SK-N-SH treated with all-trans-retinoic acid at 6 μM for 48 hours (cell line): ENCODE measurements around the gene TANGO2.

ENCODE experiments used
- ARNTL ChIP-seq: fragments of 450-650 bp; formaldehyde crosslinking; IDR thresholded peaks from 2 replicates; pipeline ENCODE4 v1.5.0; 2020; ENCODE audit warnings: low read depth, mild to moderate bottlenecking, moderate library complexity, borderline replicate concordance
- GLIS3 ChIP-seq: fragments of 250-450 bp; sonication (Bioruptor Pico); IDR thresholded peaks from 2 replicates; pipeline ENCODE4 v1.5.0; 2020; ENCODE audit warnings: mild to moderate bottlenecking, moderate library complexity
- PPARA ChIP-seq: fragments of 250-450 bp; sonication (Bioruptor Pico); IDR thresholded peaks from 2 replicates; pipeline ENCODE4 v1.5.0; 2020; ENCODE audit warnings: mild to moderate bottlenecking, borderline replicate concordance
- SNAI2 ChIP-seq: fragments of 250-450 bp; sonication (Bioruptor Pico); IDR thresholded peaks from 2 replicates; pipeline ENCODE4 v1.5.0; 2020; ENCODE audit warnings: mild to moderate bottlenecking, moderate library complexity
- TCF4 ChIP-seq: fragments of 250-450 bp; sonication (Bioruptor Pico); IDR thresholded peaks from 2 replicates; pipeline ENCODE4 v1.8.0; 2021; ENCODE audit warnings: mild to moderate bottlenecking, moderate library complexity, borderline replicate concordance
- ZFP3 ChIP-seq: fragments of 250-450 bp; sonication (Bioruptor Pico); IDR thresholded peaks from 2 replicates; pipeline ENCODE4 v1.5.0; 2020; ENCODE audit warnings: mild to moderate bottlenecking, moderate library complexity
- ZFP30 ChIP-seq: fragments of 450-650 bp; formaldehyde crosslinking; IDR thresholded peaks from 2 replicates; pipeline ENCODE4 v1.5.0; 2022; ENCODE audit warnings: mild to moderate bottlenecking, moderate library complexity
- TF ChIP-seq, protein P1 (sequence below): fragments of 250-450 bp; sonication (Bioruptor Pico); IDR thresholded peaks from 2 replicates; pipeline ENCODE4 v1.8.0; 2021; ENCODE audit warnings: low read depth, mild to moderate bottlenecking, moderate library complexity, borderline replicate concordance
- TF ChIP-seq, protein P2 (sequence below): fragments of 250-450 bp; sonication (Bioruptor Pico); IDR thresholded peaks from 2 replicates; pipeline ENCODE4 v1.8.0; 2020; ENCODE audit warnings: mild to moderate bottlenecking, moderate library complexity, borderline replicate concordance
- TF ChIP-seq, protein P3 (sequence below): fragments of 250-450 bp; sonication (Bioruptor Pico); IDR thresholded peaks from 2 replicates; pipeline ENCODE4 v1.5.1; 2021; ENCODE audit warnings: mild to moderate bottlenecking, moderate library complexity

DNA sequence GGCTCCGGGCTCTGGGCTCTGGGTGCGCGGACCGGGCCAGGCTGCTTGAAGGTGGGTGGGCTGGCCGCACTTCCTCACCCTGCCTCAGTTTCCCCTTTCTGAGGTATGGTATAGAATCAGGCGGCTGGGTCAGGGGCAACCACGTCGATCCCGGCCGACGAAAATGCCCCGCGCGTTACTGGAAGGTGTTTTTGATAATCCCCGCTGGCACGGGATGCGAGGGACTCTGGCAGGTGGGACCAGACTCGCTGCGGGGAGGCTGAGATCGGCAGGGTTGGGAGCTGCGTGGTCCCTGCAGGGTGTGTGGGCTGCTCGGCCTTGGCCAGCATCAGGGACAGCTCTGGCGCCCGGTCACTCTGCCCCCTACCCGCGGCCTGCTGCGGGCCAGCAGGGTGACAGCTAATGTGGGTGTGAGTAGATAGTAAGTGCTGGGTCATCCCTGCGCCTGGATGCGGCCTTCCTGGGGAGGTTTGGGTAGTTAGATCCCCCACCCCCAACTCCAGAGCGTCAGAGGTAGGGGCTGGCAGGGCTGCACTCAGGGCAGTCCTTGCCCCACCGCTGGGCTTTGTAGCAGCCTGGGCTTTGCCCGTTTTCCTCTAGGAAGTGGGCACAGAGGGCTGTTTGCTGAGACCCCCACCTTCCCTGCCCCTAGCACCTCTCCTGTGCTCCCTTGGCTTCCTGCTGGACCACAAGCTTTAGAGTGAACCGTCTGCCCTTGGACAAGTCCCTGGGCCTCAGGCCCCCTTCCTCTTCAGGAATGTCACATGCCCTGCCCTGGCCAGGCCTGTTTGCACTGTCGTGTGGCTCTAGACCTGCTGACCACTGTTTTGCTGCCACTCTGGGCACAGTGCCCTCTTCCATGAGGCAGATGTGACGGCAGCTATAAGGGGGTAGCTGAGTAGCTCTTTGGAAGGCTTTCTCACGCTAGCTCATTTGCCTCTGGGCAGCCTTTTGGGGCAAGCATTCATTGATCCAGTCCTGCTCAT is 579 bp downstream of the TANGO2 start:
- TF ChIP-seq, protein P1, sequence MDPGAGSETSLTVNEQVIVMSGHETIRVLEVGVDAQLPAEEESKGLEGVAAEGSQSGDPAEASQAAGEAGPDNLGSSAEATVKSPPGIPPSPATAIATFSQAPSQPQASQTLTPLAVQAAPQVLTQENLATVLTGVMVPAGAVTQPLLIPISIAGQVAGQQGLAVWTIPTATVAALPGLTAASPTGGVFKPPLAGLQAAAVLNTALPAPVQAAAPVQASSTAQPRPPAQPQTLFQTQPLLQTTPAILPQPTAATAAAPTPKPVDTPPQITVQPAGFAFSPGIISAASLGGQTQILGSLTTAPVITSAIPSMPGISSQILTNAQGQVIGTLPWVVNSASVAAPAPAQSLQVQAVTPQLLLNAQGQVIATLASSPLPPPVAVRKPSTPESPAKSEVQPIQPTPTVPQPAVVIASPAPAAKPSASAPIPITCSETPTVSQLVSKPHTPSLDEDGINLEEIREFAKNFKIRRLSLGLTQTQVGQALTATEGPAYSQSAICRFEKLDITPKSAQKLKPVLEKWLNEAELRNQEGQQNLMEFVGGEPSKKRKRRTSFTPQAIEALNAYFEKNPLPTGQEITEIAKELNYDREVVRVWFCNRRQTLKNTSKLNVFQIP (CRISPR knock-in tag): no peak
- no peak for TF ChIP-seq TCF4
- no peak for TF ChIP-seq ZFP30
- TF ChIP-seq, protein P2, sequence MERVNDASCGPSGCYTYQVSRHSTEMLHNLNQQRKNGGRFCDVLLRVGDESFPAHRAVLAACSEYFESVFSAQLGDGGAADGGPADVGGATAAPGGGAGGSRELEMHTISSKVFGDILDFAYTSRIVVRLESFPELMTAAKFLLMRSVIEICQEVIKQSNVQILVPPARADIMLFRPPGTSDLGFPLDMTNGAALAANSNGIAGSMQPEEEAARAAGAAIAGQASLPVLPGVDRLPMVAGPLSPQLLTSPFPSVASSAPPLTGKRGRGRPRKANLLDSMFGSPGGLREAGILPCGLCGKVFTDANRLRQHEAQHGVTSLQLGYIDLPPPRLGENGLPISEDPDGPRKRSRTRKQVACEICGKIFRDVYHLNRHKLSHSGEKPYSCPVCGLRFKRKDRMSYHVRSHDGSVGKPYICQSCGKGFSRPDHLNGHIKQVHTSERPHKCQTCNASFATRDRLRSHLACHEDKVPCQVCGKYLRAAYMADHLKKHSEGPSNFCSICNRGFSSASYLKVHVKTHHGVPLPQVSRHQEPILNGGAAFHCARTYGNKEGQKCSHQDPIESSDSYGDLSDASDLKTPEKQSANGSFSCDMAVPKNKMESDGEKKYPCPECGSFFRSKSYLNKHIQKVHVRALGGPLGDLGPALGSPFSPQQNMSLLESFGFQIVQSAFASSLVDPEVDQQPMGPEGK (CRISPR knock-in tag): no peak
- no peak for TF ChIP-seq ZFP3
- TF ChIP-seq, protein P3, sequence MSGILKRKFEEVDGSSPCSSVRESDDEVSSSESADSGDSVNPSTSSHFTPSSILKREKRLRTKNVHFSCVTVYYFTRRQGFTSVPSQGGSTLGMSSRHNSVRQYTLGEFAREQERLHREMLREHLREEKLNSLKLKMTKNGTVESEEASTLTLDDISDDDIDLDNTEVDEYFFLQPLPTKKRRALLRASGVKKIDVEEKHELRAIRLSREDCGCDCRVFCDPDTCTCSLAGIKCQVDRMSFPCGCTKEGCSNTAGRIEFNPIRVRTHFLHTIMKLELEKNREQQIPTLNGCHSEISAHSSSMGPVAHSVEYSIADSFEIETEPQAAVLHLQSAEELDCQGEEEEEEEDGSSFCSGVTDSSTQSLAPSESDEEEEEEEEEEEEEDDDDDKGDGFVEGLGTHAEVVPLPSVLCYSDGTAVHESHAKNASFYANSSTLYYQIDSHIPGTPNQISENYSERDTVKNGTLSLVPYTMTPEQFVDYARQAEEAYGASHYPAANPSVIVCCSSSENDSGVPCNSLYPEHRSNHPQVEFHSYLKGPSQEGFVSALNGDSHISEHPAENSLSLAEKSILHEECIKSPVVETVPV: no peak
- no peak for TF ChIP-seq PPARA (CRISPR knock-in tag)
- no peak for TF ChIP-seq SNAI2 (CRISPR knock-in tag)
- TF ChIP-seq GLIS3: no peak
- TF ChIP-seq ARNTL (CRISPR knock-in tag): no peak
